GM12892 (cell line): ENCODE results near the gene IRF6.

Experiments used
- POLR2A ChIP-seq: IDR thresholded peaks from 2 replicates; pipeline ENCODE4 v1.6.1; 2011; ENCODE audit warnings: low read depth, low read length, control low read depth
- POLR2AphosphoS5 ChIP-seq: IDR thresholded peaks from 2 replicates; pipeline ENCODE4 v1.6.1; 2011; ENCODE audit warnings: low read depth, low read length, control low read depth

DNA sequence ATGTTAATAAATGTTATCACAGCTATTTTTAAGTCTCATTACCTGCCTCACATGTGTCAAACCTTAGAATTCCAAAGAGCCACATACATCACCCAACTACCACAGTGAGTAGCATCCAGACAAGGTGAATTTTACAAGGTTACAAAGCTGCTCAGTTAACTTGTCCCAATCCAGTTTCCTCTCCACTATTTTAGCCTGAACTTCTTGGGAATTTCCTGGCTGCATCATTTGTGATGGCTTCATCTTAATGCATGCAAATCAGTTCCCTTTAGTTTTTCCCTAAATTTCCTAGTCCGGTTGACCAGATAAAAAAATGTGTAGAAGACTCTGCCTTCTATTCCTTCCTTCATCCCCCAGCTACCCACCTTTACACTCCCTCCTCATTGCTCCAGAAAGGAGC lies 50.7 kb downstream of the IRF6 start:
- TF ChIP-seq POLR2AphosphoS5 (no peak), POLR2A (no peak)
